ENCODE results near the gene AGFG1. TPM values are rescaled to one million over a fixed set of nuclear protein-coding genes. Genes with fewer than 3 reads are reported as not detected.
A peak's percentile ranks its signal among the peaks of the same experiment; 100 is the strongest.

Gene AGFG1
- total RNA-seq, 1 donor from 2014 or later = 75.1 TPM

DNA sequence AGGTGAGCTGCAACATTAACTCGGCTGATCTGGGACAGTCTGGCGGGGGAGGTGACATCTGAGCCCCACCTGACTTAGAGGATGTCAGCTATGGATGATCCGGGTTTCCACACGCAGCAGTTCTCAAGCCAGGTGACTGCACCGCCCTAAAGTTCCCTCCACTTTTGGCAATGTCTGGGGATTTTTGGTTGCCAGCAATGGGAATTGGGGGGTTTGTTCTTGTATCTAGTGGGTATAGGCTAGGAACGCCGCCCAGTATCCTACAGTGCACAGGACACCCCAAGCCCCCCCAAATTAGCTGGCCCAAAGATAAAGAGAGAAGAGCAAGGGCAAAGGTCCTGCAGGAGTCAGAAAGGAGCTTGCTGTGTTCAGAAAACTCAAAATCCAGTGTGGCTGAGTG lies 544 bp upstream of the AGFG1 start:
- no peak for DNase-seq (ENCODE audit: low read depth)
- no peaks in the 10 kb centered on the region for H3K36me3 ChIP-seq (ENCODE audit: control insufficient read depth, insufficient read depth, low read length)
- TF ChIP-seq, protein P1, sequence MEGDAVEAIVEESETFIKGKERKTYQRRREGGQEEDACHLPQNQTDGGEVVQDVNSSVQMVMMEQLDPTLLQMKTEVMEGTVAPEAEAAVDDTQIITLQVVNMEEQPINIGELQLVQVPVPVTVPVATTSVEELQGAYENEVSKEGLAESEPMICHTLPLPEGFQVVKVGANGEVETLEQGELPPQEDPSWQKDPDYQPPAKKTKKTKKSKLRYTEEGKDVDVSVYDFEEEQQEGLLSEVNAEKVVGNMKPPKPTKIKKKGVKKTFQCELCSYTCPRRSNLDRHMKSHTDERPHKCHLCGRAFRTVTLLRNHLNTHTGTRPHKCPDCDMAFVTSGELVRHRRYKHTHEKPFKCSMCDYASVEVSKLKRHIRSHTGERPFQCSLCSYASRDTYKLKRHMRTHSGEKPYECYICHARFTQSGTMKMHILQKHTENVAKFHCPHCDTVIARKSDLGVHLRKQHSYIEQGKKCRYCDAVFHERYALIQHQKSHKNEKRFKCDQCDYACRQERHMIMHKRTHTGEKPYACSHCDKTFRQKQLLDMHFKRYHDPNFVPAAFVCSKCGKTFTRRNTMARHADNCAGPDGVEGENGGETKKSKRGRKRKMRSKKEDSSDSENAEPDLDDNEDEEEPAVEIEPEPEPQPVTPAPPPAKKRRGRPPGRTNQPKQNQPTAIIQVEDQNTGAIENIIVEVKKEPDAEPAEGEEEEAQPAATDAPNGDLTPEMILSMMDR (IDR thresholded peaks at IDR 0.05; ENCODE audit: insufficient read depth, low read length, poor library complexity, severe bottlenecking) = no peak
- no peaks in the 10 kb centered on the region for H3K27me3 ChIP-seq (ENCODE audit: control insufficient read depth, insufficient read depth, low read length)
- H3K4me3 ChIP-seq (ENCODE audit: low read depth, low read length) = no peak overlapping the region

DNA sequence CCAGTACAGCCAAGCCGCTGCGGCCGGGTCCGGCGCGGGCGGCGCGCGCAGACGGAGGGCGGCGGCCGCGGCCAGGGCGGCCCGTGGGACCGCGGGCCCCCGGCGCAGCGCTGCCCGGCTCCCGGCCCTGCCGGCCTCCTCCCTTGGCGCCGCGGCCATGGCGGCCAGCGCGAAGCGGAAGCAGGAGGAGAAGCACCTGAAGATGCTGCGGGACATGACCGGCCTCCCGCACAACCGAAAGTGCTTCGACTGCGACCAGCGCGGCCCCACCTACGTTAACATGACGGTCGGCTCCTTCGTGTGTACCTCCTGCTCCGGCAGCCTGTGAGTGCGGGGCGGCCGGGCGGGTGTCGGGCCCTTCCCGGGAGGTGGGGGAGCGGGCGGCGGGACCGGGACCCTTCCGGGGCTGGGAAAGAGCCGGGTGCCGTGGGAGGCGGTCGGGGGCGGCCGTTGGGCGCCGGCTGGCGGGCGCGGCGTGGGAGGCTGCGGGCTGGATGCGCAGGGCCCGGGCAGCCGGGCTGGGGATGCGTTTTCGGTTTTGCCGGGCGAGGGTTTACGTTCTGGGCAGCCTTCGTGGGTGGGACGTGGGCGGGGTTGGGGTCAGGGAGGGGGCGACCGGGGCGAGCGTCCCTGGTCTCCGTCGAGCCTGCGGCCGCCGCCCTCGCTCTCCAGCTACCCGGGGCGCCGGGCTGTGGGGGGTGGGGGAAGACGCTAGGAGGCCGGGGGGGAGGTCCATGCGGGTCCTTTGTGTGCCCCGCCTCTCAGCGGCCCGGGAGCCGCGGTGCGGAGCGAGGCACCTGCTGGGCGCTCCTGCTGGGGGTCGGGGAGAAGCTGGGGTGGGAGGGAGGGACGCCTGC lies 537 bp downstream of the AGFG1 start:
- TF ChIP-seq, protein P1 (IDR thresholded peaks at IDR 0.05; ENCODE audit: insufficient read depth, low read length, poor library complexity, severe bottlenecking) = no peak
- DNase-seq (ENCODE audit: low read depth) = no peak
- Histone ChIP-seq H3K27me3 (ENCODE audit: control insufficient read depth, insufficient read depth, low read length) (no peaks in the 10 kb centered on the region), H3K36me3 (ENCODE audit: control insufficient read depth, insufficient read depth, low read length) (no peaks in the 10 kb centered on the region), H3K4me3 (ENCODE audit: low read depth, low read length) (peak overlapping the region; percentile 68)

DNA sequence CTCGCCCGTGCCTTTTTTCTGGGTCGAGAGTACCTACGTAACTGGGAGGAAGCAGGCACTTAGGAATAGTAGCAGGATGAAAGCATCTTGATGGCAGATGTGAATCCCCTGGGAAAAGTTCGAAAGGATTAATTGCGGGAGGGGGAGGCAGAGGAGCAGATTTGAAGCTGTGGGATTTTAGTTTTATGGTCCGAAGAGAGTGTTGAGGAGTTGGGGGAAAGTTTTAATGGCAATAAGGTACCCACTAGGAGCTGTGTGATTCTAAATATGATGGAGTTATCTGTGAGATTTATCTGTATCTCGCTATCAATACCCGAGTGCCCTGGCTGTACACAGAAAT lies 1.1 kb downstream of the AGFG1 start:
- no peak for DNase-seq (ENCODE audit: low read depth)
- TF ChIP-seq, protein P1 (IDR thresholded peaks at IDR 0.05; ENCODE audit: insufficient read depth, low read length, poor library complexity, severe bottlenecking) = no peak
- no peaks in the 10 kb centered on the region for H3K36me3 ChIP-seq (ENCODE audit: control insufficient read depth, insufficient read depth, low read length)
- H3K4me3 ChIP-seq (ENCODE audit: low read depth, low read length) = peak overlapping the region; percentile 68
- H3K27me3 ChIP-seq (ENCODE audit: control insufficient read depth, insufficient read depth, low read length) = no peaks in the 10 kb centered on the region

DNA sequence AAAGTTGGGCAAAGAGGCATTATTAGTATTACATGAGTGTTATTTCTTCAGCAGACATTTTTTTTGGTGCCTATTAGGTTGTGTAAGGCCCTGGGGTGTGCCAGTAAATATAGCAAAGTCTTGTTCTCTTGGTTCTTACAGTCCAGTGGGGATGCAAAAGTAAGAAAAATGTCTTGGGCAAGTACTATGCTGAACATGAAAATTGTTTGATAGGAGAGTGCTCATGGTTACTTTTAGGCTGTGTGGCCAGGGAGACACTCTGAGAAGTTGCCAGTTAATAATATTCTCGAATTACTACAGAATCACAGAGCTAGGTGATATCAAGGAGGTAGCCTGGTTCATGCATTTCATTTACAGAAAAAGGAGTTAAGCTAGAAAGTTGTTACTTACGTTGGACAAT lies 1.9 kb downstream of the AGFG1 start:
- peak overlapping the region; percentile 4 for H3K4me3 ChIP-seq (ENCODE audit: low read depth, low read length)
- TF ChIP-seq, protein P1 (IDR thresholded peaks at IDR 0.05; ENCODE audit: insufficient read depth, low read length, poor library complexity, severe bottlenecking) = no peak
- DNase-seq (ENCODE audit: low read depth) = no peak

DNA sequence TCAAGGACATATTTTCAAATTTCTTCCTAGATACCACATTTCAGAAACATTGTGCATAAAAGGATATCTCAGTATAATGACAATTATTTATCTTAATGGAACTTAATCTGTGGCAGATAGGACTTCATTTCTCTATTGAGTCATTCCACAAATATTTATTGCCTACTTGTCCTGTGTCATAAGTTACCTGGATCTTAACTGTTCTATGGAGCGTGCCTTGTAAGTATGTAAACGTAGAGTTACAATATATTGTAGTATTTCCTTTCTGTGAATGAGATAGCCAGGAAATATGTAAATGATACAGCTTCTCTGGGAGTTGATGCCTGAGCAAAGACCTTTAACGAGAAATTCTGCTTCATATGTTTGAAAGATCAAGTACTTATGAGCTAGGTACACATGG lies 2.5 kb downstream of the AGFG1 start:
- DNase-seq (ENCODE audit: low read depth) = no peak
- TF ChIP-seq, protein P1 (IDR thresholded peaks at IDR 0.05; ENCODE audit: insufficient read depth, low read length, poor library complexity, severe bottlenecking) = no peak
- Histone ChIP-seq H3K4me3 (ENCODE audit: low read depth, low read length) (no peak overlapping the region), H3K36me3 (ENCODE audit: control insufficient read depth, insufficient read depth, low read length) (no peaks in the 10 kb centered on the region), H3K27me3 (ENCODE audit: control insufficient read depth, insufficient read depth, low read length) (no peaks in the 10 kb centered on the region)

More for the DNA sequence above, 1.9 kb downstream of the AGFG1 start:
- no peaks in the 10 kb centered on the region for H3K36me3 ChIP-seq (ENCODE audit: control insufficient read depth, insufficient read depth, low read length)
- no peaks in the 10 kb centered on the region for H3K27me3 ChIP-seq (ENCODE audit: control insufficient read depth, insufficient read depth, low read length)

DNA sequence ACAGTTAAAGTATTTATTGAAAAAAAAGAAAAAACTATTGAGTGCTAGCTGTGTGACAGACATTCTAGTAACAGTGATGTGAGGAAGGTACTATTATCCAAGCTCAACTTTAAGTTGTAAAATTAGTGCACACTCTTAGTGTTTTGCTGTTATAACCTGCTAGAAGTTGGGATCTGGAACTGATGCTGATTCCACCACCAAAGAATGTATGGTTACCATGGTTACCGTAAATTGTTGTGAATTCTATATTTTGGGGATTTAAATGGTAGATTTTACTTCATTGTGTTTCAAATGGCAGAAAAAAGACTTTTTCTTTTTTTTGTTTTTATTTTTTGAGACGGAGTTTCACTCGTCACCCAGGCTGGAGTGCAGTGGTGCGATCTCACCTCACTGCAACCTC lies 5.3 kb downstream of the AGFG1 start:
- no peak for DNase-seq (ENCODE audit: low read depth)
- Histone ChIP-seq H3K36me3 (ENCODE audit: control insufficient read depth, insufficient read depth, low read length) (no peaks in the 10 kb centered on the region), H3K27me3 (ENCODE audit: control insufficient read depth, insufficient read depth, low read length) (no peaks in the 10 kb centered on the region), H3K4me3 (ENCODE audit: low read depth, low read length) (no peak overlapping the region)
- TF ChIP-seq, protein P1 (IDR thresholded peaks at IDR 0.05; ENCODE audit: insufficient read depth, low read length, poor library complexity, severe bottlenecking) = no peak
